22Rv1 (cell line): ENCODE measurements around the gene ZNF574.
"Not testable (repeated sequence)": the region's sequence is repeated elsewhere in the genome, so short reads cannot be mapped to it uniquely, and the experiment has no call there.

ENCODE experiments used
- H3K27ac ChIP-seq: fragments of 450-650 bp; 2 replicates; pipeline ENCODE4 v1.5.1; 2017
- CTCF ChIP-seq: fragments of 450-650 bp; IDR thresholded peaks from 2 replicates; pipeline ENCODE4 v1.5.1; 2017; ENCODE audit warnings: mild to moderate bottlenecking
- ZFX ChIP-seq: fragments of 450-650 bp; IDR thresholded peaks from 2 replicates; pipeline ENCODE4 v1.6.1; 2017; ENCODE audit warnings: antibody characterized with exemption, borderline replicate concordance

ZNF574 gene

GRCh38 chr19:42095142-42095813 lies 19.3 kb downstream of the ZNF574 start:
- no peak overlapping the region for H3K27ac ChIP-seq
- TF ChIP-seq ZFX, result no peak
- TF ChIP-seq CTCF, result no peak

- H3K27ac ChIP-seq, result no peak overlapping the region
- TF ChIP-seq ZFX (no peak), CTCF (no peak)
These were observed 19.9 kb downstream of the ZNF574 start for GRCh38 chr19:42095814-42096230.

GRCh38 chr19:42096255-42096837 lies 20.4 kb downstream of the ZNF574 start:
- no peak overlapping the region for H3K27ac ChIP-seq
- no peak for TF ChIP-seq CTCF
- TF ChIP-seq ZFX, result no peak

GRCh38 chr19:42097461-42097860 lies 21.5 kb downstream of the ZNF574 start:
- H3K27ac ChIP-seq, result no peak overlapping the region

GRCh38 chr19:42098781-42099180 lies 22.8 kb downstream of the ZNF574 start:
- no peak overlapping the region for H3K27ac ChIP-seq

More at GRCh38 chr19:42097461-42097860, 21.5 kb downstream of the ZNF574 start:
- TF ChIP-seq CTCF (no peak), ZFX (no peak)

GRCh38 chr19:42099336-42099925 lies 23.5 kb downstream of the ZNF574 start:
- H3K27ac ChIP-seq, result no peak overlapping the region
- TF ChIP-seq CTCF (no peak), ZFX (no peak)

More at GRCh38 chr19:42098781-42099180, 22.8 kb downstream of the ZNF574 start:
- no peak for TF ChIP-seq ZFX
- no peak for TF ChIP-seq CTCF

- not testable (repeated sequence) for H3K27ac ChIP-seq
These were observed 24.3 kb downstream of the ZNF574 start for GRCh38 chr19:42100241-42100640.
